Activated CD8-positive, alpha-beta memory T cell treated with anti-CD3 and anti-CD28 coated beads for 1 hour (primary cell): ENCODE measurements around the gene ALDH1A2.
A peak's percentile ranks its signal among the peaks of the same experiment; 100 is the strongest.
"Not testable (repeated sequence)": the region's sequence is repeated elsewhere in the genome, so short reads cannot be mapped to it uniquely, and the experiment has no call there.

Experiments used
- DNase-seq, 2 donors: peaks; one replicate each; pipeline ENCODE4 v3.0.0-alpha.2; 2020; ENCODE audit warnings: low read depth in 1 of 2; ENCODE audit errors: extremely low read depth in 1 of 2

ALDH1A2 gene

DNA sequence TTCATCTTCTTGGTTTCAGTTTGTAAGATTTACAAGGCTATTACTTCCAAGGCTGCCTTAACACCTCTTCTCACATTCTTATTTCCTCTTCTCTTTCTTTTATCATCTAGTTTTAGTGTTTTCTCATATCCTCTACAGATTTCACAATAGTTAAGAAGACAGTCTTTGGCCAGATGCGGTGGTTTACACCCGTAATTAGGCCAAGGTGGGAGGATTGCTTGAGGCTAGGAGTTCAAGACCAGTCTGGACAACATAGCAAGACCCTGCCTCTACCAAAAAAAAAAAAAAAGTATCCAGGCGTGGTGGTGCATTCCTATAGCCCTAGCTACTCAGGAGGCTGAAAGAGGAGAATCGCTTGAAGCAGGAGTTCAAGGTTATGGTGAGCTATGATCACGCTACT is 3.5 kb upstream of the ALDH1A2 start:
- no peak for DNase-seq

DNA sequence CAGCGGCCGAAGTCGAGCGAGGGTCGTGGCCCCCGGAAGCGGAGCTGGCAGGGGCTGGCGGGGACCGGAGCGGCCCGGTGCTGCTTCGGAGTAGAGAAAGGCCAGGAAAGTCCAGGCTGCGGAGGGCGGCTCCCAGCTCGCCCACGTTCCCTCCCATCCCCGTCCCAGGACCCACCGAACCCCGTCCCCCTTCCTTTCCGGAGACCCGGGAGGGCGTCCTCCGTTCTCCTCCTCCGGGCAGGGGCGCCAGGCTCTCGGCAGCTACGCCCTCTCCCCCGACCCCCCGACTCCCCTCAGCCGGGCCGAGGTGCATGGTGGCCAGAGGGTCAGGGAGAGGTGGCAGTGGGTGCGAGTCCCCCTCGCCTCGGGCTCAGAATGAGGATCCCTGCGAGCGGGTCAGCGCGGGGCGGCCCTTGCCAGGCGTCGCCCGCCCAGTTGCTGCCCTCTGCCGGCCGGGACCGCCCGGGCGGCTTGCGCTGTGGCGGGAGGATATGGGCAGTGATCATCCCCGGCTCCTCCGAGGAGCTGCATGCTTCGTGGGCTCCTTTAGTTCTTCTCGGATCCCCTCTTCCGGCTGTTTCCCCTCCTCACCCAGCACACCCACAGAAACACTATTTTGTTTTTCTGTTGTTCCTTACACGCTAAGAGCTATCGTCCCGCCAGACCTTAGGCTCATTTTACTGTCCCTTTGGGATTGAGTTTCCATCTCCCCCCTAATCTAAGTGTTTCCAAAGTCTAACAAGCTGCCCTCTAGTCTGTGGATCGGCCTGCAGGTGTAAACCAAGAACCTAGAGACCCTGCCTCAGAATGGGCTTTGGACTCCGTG is 744 bp upstream of the ALDH1A2 start:
- DNase-seq = peak in 1 of 2 donors; percentile 18

DNA sequence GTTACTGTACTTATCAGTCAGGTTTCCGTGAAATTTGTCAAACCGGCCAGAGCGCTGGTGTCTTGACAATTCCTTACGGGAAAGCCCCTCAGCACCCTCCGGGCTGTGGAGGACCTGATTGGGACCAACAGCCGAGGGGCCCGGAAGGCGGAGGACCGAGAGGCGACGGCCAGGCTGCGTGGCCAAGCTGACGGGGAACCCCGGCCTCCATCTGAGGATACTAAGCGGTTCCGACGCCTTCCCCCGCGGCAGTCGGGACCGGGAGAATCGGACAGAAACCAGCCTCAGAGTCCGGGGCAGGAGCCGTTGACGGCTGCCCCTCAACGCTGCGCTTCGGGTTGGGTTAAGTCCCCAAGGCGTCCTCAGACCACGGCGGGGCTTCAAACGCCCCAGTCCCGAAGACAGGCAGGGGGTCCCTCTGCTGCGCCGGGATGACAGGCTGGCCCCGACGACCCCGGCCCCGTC is 499 bp downstream of the ALDH1A2 start:
- DNase-seq = no peak

DNA sequence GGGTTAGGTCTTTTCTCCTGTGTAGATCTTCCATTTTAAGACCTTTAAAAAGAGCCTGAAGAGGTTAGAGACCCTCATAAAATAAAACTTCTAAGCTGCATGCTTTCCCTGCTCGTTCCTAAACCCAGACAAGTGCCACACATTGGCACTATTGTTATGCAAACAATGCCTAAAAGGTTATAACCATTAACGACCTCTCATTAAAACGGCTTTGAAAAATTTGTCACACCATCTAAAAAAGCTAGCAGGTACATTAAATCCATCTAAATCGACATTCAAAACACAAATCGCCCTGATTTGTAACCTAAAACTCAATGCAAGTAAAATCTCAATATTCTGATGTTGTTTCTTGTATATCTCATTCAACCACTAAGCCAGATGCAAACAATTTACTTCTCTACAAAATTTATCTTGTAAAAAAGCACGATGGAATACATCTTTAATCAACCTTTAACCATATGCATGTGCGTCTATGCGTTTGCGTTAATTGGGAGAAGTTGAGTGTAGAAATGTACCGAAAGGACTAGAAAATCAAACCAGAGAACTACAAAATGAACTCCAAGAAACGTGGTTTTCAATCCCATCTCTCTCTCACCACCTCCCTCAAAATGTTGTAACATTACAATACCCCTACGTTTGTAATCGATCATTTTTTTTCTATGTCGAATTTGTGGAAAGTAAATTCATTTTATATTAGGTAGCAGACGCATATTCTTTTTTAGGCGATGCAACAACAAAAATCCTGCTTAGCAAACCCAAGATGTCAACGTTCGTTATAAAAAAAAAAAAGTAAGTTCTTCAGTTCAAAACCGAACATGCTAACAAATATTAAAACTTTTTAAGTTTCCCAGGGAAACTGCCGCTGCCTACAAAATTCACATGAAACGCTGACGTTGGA is 1.2 kb downstream of the ALDH1A2 start:
- DNase-seq = no peak

DNA sequence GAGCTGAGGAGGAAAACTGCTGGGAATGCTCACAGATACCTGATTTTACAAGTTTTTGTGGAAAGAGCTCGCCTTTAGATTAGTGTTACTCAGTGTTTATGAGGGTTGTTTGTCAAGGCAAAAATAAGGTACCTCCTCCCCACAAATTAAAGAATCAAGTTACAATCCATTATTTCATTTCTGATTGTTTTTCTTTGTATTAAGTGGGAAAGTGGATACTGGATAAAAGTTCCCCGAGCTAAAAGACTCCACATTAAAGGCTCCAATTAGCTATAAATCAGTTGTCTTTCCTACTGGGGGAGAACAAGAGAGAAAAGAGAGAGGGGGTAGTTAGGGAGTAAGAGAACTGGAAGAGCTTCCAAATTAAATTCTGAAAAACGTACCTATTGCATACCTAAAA is 1.9 kb downstream of the ALDH1A2 start:
- DNase-seq = no peak

DNA sequence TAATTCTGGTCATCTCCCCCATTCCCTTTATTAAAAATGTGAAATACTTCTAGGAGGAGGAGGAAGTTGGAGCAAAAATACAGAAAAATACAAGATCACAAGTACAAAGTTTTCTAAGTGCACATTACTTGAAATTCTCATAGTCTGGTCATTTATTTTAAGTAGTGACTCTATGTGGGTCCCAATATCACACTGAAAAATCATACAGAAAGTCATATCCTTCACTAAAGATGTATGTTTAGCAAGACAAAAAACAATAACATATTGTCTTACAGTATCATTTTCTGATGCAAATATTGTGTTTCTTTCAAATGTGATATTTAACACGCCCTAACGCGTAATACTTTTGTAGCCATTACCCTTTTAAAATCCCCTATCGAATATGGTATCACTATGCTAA is 2.5 kb downstream of the ALDH1A2 start:
- no peak for DNase-seq

DNA sequence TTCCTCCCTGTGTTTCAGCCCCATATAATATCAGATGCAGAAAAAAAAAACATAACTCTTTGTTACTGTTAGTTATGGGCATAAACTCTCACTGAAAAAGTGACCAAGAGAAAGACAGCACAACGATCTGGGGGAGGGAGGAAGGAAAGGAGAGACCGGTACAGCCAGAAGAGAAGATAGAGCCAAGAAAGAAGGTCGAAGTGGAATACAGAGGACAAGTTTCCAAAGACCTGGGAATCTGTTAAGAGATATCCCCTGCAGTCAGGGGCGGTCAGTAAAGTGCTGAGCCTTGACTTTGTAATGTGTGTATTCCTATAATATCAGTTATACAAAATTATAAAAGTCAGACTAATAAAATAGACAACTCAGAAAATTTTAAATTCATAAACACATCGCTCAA is 3.3 kb downstream of the ALDH1A2 start:
- DNase-seq = no peak

DNA sequence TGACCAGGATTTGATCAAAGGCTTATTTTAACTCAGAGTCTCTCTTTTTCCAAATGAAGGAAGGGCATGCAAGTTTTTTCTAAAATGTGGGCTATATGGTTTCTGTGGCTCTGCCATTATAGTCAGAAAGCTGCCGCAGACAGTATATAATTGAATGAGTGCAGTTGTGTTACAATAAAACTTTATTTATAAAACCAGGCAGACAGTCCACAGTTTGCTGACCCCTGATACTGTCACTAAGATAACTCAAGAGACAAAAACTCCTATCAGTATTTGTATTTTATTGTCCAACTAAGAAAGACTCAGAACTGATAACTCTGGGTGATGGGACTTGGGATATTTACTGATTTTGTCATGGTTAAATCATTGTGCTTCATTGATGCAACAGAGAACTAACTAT is 4.9 kb downstream of the ALDH1A2 start:
- no peak for DNase-seq

DNA sequence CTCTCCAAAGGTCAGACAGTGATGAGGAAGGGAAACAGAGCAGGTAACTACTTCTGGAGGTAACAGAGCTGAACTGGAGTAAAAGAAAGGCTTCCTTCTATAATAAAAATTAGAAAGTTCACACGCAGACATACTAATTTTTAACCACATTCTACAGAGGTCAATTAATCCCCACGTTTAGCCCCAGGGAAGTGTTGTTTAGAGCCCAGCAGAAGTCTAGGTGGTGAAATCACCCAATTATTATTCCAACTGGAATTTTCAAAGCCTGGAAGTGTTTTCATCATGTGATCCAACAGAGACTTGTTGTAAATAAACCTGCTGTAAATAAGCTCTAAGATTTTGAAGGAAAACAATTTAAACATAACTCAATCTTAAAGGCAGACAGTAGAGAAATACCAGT is 6.8 kb downstream of the ALDH1A2 start:
- DNase-seq = no peak

DNA sequence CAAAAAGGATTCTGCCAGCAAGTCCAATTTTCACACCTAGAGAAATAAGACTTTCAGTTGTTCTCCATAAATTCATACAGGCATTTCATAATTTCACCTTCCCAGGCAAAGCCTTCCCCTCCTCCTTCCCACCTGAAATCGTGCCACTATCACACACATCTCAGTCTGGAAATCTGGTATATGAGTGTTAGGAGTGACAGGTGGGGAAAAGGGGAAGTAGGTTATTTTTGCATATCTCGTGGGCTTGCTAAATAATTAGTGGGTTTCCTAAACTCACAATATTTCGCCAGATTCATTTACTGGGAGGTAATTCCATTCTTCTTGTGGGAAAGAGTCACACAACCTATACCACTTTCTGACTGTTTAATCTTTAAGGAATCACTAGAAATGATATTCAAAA is 7.4 kb downstream of the ALDH1A2 start:
- no peak for DNase-seq

DNA sequence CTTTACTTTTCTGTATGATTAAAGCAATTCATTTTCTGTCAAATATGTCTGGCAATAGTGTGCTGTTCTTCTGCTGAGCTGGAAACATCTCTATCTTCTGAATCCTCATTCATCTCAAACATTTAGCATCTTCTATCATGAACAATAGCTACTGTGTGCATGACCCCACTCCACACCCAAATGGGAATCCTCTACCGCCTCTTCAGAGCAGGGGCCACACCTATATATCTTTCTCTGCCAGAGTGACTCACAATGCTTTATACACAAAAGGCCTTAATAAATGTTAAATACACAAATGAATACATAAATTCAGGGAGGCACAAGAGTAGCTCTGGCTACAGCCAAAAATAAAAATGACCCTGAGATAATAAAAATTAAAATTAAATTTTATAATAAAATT is 8.0 kb downstream of the ALDH1A2 start:
- no peak for DNase-seq

DNA sequence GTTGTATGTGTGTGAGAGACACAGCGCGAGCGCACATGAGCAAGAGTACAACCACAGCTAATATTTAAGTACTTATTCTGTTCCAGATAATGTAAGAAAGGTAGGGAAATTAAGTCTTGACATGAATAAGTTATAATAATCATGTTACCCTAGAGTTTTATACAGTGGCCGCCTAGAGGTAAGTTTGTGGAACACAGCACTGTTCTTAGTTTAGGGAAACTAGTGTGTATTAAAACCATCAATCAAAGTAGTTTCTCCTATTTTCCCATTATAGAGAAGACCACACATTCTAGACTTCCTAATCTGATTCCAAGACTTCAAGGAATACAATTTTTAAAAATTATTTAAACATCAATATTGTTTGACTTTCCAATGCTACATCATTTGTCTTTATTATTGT is 9.5 kb downstream of the ALDH1A2 start:
- DNase-seq = no peak

DNA sequence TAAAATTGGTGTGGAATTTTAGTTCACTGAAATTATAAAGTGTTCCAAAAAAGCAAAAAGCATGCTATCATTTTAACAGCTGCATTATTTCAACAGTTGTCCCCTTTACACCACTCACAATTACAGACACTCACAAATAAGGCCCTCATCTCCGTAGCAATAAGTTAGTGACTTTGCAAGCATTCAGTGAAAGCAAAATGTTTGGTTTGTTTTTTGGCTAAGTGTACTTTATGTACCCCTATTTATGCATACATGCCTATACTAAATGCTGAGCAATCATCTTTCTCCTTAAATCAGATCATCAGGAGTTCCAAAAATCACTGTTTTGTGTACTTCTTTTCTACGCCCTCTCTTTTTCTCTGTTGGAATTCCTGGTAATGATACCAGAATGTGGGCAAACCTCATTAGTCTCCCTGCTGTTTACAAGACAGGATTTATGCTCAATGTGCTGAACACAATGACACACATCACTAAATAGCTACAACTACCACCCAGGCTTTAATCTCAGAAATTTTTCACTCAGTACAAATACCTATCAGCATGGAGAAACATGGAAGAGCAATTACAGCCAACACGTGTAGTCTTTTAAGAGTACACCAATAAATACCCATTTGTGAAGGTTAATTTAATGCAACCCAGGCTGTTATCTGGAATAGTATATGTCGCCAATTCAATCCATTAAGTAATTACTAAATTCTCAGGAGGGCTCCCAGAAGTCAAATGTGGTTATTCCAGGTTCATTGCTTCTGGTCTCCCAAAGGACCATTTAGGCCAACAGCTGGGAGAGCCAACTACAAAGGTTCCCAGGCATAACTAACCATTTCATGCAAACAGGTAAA is 12.0 kb downstream of the ALDH1A2 start:
- DNase-seq = no peak

DNA sequence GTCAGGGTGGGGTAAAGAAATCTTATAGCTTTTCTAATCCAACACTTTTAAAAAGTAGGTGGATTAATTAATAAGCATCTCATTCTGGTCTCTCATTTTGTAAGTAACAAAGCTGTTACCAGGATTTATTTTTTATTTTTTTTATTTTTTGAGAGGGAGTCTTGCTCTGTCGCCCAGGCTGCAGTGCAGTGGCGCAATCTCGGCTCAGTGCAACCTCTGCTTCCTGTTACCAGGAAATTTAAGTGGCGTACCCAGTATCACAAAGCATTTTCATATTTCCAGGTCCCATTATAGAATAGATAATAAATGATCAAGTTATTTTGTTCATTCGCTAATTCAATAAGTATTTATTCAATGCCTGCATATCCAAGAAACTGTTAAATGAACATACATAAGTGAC is 13.2 kb downstream of the ALDH1A2 start:
- DNase-seq = no peak

DNA sequence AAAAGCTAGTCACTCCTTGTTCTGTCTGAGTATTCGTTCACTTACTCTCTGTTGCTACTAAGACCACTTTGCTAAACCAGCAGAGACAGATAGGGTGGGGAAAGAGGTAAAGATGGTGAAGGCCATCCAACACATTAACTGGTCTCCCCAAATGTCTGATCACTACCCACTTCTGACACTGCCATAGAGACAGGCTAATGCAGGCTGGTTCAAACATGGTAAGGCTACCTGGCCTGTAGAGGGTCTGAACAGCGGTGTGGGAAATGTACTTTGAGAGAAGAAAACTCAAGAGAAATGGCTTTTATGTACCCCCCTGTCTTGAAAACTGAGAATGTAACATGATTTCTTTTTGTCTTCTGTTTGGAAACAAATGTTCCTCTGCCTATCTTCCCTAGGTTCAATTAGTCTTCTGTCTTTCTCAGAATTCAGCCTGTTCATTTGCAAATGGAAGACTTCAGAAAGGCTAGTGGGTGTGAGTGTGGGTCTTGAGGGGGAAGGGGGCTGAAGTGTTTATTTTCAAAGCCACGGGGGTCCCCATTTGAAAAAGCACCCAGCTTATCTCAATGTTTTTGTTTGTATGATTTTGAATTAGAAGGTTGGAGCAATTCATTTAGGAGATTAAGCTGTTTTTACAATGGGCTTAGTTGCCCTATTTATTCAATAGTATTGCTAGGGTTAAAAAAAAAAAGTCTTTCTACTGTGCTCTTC is 15.8 kb downstream of the ALDH1A2 start:
- DNase-seq = no peak

DNA sequence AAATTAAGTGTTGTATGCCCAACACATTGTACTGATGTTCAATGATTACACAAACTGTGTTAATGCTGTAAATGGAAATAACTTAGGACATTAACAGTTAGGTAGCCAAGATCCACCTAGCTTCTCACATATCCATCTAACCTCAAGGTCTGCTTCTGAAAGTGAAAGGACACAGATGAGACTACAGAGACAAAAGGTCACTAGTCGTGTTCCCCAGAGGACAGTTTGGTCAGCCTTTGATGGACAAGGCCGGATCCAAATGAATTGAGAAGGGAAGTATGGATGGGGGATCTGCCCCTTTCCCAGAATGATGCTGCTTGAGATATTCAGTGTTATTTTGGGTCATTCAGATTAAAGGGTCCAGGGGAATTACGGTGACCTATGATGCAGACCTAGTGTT is 17.2 kb downstream of the ALDH1A2 start:
- DNase-seq = no peak

DNA sequence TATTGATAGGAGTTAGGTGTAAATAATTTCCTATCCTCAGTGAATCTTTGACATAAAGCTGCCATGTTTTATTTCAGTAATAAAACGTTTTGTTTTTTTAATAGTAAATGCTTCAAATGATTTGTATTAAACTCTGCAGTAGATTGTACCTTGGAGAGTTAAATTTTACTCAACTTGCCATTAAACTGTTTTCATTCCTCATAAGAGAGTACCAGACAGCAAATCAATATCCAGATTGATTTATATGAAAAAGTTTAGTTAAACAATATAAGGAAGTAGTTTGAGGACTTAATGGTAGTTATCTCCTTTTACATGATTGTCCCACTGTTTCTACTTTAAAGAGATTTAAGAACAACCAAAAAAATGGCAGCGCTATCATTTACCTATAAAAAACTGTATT is 18.4 kb downstream of the ALDH1A2 start:
- no peak for DNase-seq

DNA sequence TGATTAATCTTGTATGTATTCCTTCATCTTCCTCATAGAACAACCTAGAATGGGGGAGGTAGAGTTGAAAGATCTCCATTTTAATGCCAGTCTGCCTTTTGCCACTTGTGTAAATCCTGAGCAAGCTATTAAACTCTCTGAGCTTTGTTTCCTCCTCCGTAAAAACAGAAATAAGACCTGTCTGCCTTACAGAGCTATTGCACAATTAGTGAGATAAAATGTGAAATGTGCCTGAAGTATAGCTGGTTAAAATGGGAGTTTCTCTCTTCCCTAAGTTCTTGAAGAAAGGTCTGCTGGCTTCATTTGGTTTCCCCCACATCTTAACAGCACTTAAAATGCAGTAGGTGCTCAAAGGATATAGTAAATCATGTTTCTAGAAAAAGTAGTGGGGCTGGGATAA is 19.0 kb downstream of the ALDH1A2 start:
- no peak for DNase-seq

DNA sequence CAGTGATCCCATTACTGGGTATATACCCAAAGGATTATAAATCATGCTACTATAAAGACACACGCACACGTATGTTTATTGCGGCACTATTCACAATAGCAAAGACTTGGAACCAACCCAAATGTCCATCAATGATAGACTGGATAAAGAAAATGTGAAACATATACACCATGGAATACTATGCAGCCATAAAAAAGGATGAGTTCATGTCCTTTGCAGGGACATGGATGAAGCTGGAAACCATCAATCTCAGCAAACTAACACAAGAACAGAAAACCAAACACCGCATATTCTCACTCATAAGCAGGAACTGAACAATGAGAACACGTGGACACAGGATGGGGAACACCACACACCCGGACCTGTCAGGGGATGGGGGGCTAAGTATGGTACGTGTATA is 20.1 kb downstream of the ALDH1A2 start:
- not testable (repeated sequence) for DNase-seq

DNA sequence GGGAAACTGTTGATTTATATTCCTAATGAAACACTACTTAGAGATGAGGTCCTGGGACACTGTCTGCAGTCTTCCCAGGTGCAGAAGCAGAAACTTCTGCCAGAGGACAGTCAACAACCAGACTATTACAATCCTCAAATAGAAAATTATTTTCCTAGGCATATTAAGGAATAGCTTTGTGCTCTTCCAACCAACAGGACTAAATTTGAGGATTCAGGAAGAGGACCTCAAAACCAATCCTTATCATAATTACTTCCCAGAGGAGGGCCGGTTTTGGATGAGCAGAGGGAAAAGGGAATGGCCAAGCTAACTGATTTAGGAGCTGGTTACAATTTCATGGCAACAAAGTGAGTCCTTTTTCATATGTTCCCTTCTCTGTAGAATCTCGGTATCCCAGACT is 21.0 kb downstream of the ALDH1A2 start:
- no peak for DNase-seq
